Brain microvascular endothelial cell (primary cell): ENCODE results near the gene AGBL4.

ENCODE experiments used
- DNase-seq: peaks from one replicate; pipeline ENCODE4 v3.0.0-alpha.2; 2020
- H3K27ac ChIP-seq: fragments of 250-450 bp; sonication (Bioruptor Pico); 2 replicates; pipeline ENCODE4 v1.5.1; 2020; ENCODE audit warnings: mild to moderate bottlenecking, moderate library complexity
- H3K27me3 ChIP-seq: fragments of 250-450 bp; sonication (Bioruptor Pico); replicated peaks from 2 replicates; pipeline ENCODE4 v1.5.1; 2020; ENCODE audit warnings: mild to moderate bottlenecking
- H3K36me3 ChIP-seq: fragments of 250-450 bp; sonication (Bioruptor Pico); replicated peaks from 2 replicates; pipeline ENCODE4 v1.5.1; 2020; ENCODE audit warnings: mild to moderate bottlenecking
- H3K4me3 ChIP-seq: 2 replicates; pipeline ENCODE4 v1.5.1; 2011; ENCODE audit warnings: low read depth, mild to moderate bottlenecking, control low read depth, low read length, moderate library complexity
- CTCF ChIP-seq: IDR thresholded peaks from 2 replicates; pipeline ENCODE4 v1.5.1; 2011; ENCODE audit warnings: low read depth, mild to moderate bottlenecking, moderate library complexity, low read length, control low read depth, inconsistent platforms; ENCODE audit errors: missing control alignments
- in situ Hi-C: cut with HindIII; loops from 2 replicates; pipeline ENCODE4 v1.10.0; 2017; ENCODE audit warnings: low sequenced_read_pairs, low pct_ligation_motif_present

Gene AGBL4

GRCh38 chr1:48940962-48941732, 1082.6 kb downstream of the AGBL4 start:
- in situ Hi-C loops: no loop called here
- no peak for DNase-seq
- no peak overlapping the region for H3K27ac ChIP-seq
- no peaks in the 10 kb centered on the region for H3K36me3 ChIP-seq
- no peak overlapping the region for H3K4me3 ChIP-seq
- H3K27me3 ChIP-seq: no peaks in the 10 kb centered on the region
- no peak for TF ChIP-seq CTCF

GRCh38 chr1:48940354-48940753, 1083.4 kb downstream of the AGBL4 start:
- TF ChIP-seq CTCF: no peak
- H3K36me3 ChIP-seq: no peaks in the 10 kb centered on the region
- H3K27me3 ChIP-seq: no peaks in the 10 kb centered on the region
- in situ Hi-C loops: no loop called here
- no peak overlapping the region for H3K27ac ChIP-seq
- no peak for DNase-seq
- no peak overlapping the region for H3K4me3 ChIP-seq

- no peaks in the 10 kb centered on the region for H3K27me3 ChIP-seq
- no peak overlapping the region for H3K27ac ChIP-seq
- in situ Hi-C loops: no loop called here
- no peaks in the 10 kb centered on the region for H3K36me3 ChIP-seq
- TF ChIP-seq CTCF: no peak
- no peak for DNase-seq
- no peak overlapping the region for H3K4me3 ChIP-seq
Observed at GRCh38 chr1:48939828-48940227, 1083.9 kb downstream of the AGBL4 start.

GRCh38 chr1:48939042-48939441, 1084.7 kb downstream of the AGBL4 start:
- TF ChIP-seq CTCF: no peak
- no peak overlapping the region for H3K4me3 ChIP-seq
- H3K36me3 ChIP-seq: no peaks in the 10 kb centered on the region
- H3K27me3 ChIP-seq: no peaks in the 10 kb centered on the region
- in situ Hi-C loops: no loop called here
- H3K27ac ChIP-seq: no peak overlapping the region
- no peak for DNase-seq

- in situ Hi-C loops: no loop called here
- no peaks in the 10 kb centered on the region for H3K36me3 ChIP-seq
- DNase-seq: no peak
- no peaks in the 10 kb centered on the region for H3K27me3 ChIP-seq
- TF ChIP-seq CTCF: no peak
- no peak overlapping the region for H3K4me3 ChIP-seq
- no peak overlapping the region for H3K27ac ChIP-seq
Observed at GRCh38 chr1:48937732-48938131, 1086.0 kb downstream of the AGBL4 start.

GRCh38 chr1:48936436-48936835, 1087.3 kb downstream of the AGBL4 start:
- H3K27me3 ChIP-seq: no peaks in the 10 kb centered on the region

More at GRCh38 chr1:48936436-48936835, 1087.3 kb downstream of the AGBL4 start:
- Histone ChIP-seq H3K27ac (no peak overlapping the region), H3K36me3 (no peaks in the 10 kb centered on the region), H3K4me3 (no peak overlapping the region)
- no peak for DNase-seq
- TF ChIP-seq CTCF: no peak
- in situ Hi-C loops: no loop called here
